Testis (tissue), 3 donors: ENCODE measurements around the gene SLC5A4. TPM values are rescaled to one million over a fixed set of nuclear protein-coding genes. Genes with fewer than 3 reads are reported as not detected.

Experiments
- DNase-seq: peaks from one replicate; pipeline ENCODE4 v3.0.0-alpha.2; 2019
- H3K27ac ChIP-seq, 2 donors: fragments of 200-600 bp; sonication (generic); one replicate each; pipeline ENCODE4 v1.5.1; 2019
- H3K27me3 ChIP-seq: fragments of 200-600 bp; sonication (generic); one replicate; pipeline ENCODE4 v1.5.1; 2019
- H3K36me3 ChIP-seq: fragments of 200-600 bp; sonication (generic); one replicate; pipeline ENCODE4 v1.5.1; 2017; ENCODE audit warnings: low read depth; ENCODE audit errors: missing control alignments
- H3K4me1 ChIP-seq: fragments of 200-600 bp; sonication (generic); one replicate; pipeline ENCODE4 v1.5.1; 2019
- H3K4me3 ChIP-seq, 2 donors: fragments of 200-600 bp; sonication (generic); one replicate each; pipeline ENCODE4 v1.5.1; 2017 to 2019
- H3K9me3 ChIP-seq: fragments of 200-600 bp; sonication (generic); one replicate; pipeline ENCODE4 v1.5.1; 2017
- POLR2A ChIP-seq: fragments of 450-650 bp; IDR thresholded peaks from one replicate; pipeline ENCODE4 v1.6.1; 2017; ENCODE audit warnings: antibody characterized with exemption, mild to moderate bottlenecking, moderate library complexity
- WGBS, 2 donors: methylation state at CpG; one replicate each; pipeline ENCODE4 v1.1.5; 2018; 5-methylcytosine and 5-hydroxymethylcytosine counted together
- intact Hi-C: fragments of 100-400 bp; cut with DNase I; formaldehyde crosslinking; loops from one replicate; pipeline ENCODE4 v1.15.1; 2023; ENCODE audit warnings: low total_unique reads
- polyA plus RNA-seq: library from polyadenylated mRNA; stranded (reverse); fragments of 350-450 nt; fragmentation: Illumina TruSeq; extraction: RNeasy Lipid Tissue Mini Kit (QIAGEN cat#74804); gene quantifications from one replicate; pipeline ENCODE4 v1.2.3, GENCODE V29; 2014; ENCODE audit warnings: low read depth, low replicate concordance; ENCODE audit not compliant: insufficient read depth
- total RNA-seq, 2 donors: library from RNA; depleted of rRNA; stranded (reverse); fragments of >200 nt; gene quantifications; one replicate each; pipeline ENCODE4 v1.2.3, GENCODE V29; 2016
- TF ChIP-seq, protein P1 (sequence below), 3 experiments: fragments of 450-650 bp in 2 of 3; fragments of 200-600 bp in 1 of 3; sonication (generic) in 1 of 3; IDR thresholded peaks; one replicate each; pipeline ENCODE4 v1.5.1; 2016 to 2019; ENCODE audit warnings: antibody characterized with exemption in 3 of 3, mild to moderate bottlenecking in 2 of 3, moderate library complexity in 1 of 3

The SLC5A4 gene
- total and polyA plus RNA-seq, 3 donors from 2014 or later = 0.93 to 1.1 (median 1.0) TPM

DNA sequence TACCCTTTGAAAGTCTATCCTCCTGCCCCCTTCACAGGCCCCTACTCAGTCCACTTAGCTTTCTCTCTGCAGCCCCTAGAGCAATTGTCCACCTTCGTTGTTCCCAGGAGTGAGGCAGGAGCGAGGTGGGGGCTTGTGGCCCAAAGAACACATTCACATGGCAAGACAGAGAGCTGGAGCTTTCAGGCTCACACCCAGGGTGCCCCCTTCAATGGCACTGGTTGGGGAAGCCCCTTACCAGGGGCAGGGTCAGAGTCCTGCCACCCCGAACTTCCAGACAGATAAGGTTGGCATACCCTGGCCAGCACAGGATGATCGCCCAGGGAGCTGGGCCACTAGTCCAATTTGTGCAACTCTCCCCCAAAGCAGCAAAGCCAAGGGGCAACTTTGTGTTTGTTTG lies 6.2 kb upstream of the SLC5A4 start:
- no peak for DNase-seq
- no peaks in the 10 kb centered on the region for H3K36me3 ChIP-seq
- WGBS, 2 donors = 78 to 86% methylated on average over 4 of the region's 4 CpGs
- H3K9me3 ChIP-seq = no peaks in the 10 kb centered on the region
- no peak overlapping the region for H3K4me3 ChIP-seq
- no peak overlapping the region for H3K27ac ChIP-seq
- TF ChIP-seq, protein P1, sequence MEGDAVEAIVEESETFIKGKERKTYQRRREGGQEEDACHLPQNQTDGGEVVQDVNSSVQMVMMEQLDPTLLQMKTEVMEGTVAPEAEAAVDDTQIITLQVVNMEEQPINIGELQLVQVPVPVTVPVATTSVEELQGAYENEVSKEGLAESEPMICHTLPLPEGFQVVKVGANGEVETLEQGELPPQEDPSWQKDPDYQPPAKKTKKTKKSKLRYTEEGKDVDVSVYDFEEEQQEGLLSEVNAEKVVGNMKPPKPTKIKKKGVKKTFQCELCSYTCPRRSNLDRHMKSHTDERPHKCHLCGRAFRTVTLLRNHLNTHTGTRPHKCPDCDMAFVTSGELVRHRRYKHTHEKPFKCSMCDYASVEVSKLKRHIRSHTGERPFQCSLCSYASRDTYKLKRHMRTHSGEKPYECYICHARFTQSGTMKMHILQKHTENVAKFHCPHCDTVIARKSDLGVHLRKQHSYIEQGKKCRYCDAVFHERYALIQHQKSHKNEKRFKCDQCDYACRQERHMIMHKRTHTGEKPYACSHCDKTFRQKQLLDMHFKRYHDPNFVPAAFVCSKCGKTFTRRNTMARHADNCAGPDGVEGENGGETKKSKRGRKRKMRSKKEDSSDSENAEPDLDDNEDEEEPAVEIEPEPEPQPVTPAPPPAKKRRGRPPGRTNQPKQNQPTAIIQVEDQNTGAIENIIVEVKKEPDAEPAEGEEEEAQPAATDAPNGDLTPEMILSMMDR (IDR thresholded peaks at IDR 0.05) = no peak
- no peak for TF ChIP-seq POLR2A
- H3K27me3 ChIP-seq = no peaks in the 10 kb centered on the region
- intact Hi-C loops = no loop called here
- no peaks in the 10 kb centered on the region for H3K4me1 ChIP-seq

DNA sequence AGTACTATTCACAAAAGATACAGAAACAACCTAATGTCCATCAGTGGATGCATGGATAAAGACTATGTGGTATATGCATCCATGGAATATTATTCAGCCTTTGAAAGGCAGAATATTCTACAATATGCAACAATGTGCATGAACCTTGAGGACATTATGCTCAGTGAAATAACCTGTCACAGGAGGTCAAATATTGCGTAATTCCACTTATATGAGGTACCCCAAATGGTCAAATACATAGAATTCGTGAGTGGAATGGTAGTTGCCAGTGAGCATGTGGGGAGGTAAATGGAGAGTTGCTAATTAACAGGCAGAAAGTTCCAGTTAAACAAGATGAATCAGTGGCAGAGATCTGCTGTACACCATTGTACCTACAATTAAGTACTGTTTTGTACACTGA lies 3.6 kb upstream of the SLC5A4 start:
- Histone ChIP-seq H3K27ac (no peak overlapping the region), H3K4me1 (no peaks in the 10 kb centered on the region), H3K4me3 (no peak overlapping the region), H3K9me3 (no peaks in the 10 kb centered on the region), H3K27me3 (no peaks in the 10 kb centered on the region), H3K36me3 (no peaks in the 10 kb centered on the region)
- intact Hi-C loops = no loop called here
- 77 to 94% methylated on average over 2 of the region's 2 CpGs for WGBS, 2 donors
- TF ChIP-seq, protein P1 (IDR thresholded peaks at IDR 0.05) = no peak
- no peak for TF ChIP-seq POLR2A
- DNase-seq = no peak

DNA sequence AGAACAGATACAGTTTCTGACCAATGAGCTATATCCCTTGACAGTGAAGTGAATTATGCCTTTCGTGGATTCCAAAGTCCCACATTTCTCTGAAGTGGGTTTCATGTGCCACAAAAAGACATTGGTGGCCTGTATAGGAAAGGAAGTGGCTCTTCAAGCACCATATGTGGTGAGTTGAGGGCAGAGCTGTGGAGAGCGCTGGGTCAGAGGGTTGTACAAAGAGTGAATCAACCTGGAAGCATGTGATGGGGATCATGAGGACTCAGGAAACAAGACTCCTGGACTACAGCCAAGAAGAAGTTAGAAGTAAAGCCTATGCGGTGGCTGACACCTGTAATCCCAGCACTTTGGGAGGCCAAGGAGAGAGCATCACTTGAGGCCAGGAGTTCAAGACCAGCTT lies 579 bp upstream of the SLC5A4 start:
- DNase-seq = no peak
- H3K27me3 ChIP-seq = no peaks in the 10 kb centered on the region
- H3K36me3 ChIP-seq = no peaks in the 10 kb centered on the region
- intact Hi-C loops = no loop called here
- H3K4me1 ChIP-seq = no peaks in the 10 kb centered on the region
- H3K9me3 ChIP-seq = no peaks in the 10 kb centered on the region
- no peak overlapping the region for H3K27ac ChIP-seq
- WGBS, 2 donors = 85 to 90% methylated on average over 3 of the region's 3 CpGs
- no peak overlapping the region for H3K4me3 ChIP-seq
- TF ChIP-seq, protein P1 (IDR thresholded peaks at IDR 0.05) = no peak
- no peak for TF ChIP-seq POLR2A

DNA sequence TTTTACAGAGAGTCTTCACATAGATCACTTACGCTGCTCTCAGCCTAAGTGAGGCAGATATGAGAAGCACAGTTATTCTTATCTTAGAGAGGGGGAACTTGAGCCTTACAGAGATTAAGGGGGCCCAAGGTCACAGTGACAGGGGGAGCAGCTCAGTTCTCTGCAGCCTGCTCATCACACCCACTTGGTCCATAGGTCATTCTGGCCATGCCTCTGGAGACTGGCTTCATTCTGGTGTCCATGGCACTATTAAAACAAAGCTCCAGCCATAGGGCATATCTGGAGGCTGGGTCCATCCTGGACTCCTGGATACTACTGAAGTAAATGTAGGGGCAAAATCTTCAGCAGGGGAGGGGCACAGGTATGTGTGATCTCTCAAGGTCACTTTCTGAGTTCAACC lies 5.9 kb downstream of the SLC5A4 start:
- TF ChIP-seq, protein P1 (IDR thresholded peaks at IDR 0.05) = no peak
- TF ChIP-seq POLR2A = no peak
- H3K9me3 ChIP-seq = no peaks in the 10 kb centered on the region
- H3K27me3 ChIP-seq = no peaks in the 10 kb centered on the region
- 55 to 56% methylated on average over 1 of the region's 1 CpG for WGBS, 2 donors
- H3K27ac ChIP-seq = no peak overlapping the region
- DNase-seq = no peak
- no peaks in the 10 kb centered on the region for H3K4me1 ChIP-seq
- H3K36me3 ChIP-seq = no peaks in the 10 kb centered on the region
- H3K4me3 ChIP-seq = no peak overlapping the region
- intact Hi-C loops = no loop called here

DNA sequence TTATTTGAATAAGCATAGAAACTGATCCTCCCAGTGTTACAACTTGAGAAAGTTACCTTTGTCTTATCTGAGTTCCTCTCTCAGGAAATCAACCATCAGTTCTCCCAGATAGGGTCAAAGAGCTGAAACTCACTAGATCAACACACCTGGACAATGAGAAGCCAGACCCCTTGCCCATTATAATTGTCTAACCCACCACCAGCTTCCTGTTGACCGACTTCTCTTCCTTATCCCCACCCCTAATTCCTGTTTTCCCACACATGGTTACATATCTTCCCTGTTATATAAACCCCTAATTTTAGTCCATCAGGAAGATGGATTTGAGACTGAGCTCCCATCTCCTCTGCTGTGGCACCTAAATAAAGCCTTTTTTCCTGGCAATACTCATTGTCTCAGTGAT lies 6.9 kb downstream of the SLC5A4 start:
- H3K9me3 ChIP-seq = no peaks in the 10 kb centered on the region
- no peaks in the 10 kb centered on the region for H3K36me3 ChIP-seq
- H3K4me3 ChIP-seq = no peak overlapping the region
- intact Hi-C loops = no loop called here
- no peak for DNase-seq
- WGBS, 2 donors = 60 to 87% methylated on average over 1 of the region's 1 CpG
- H3K4me1 ChIP-seq = no peaks in the 10 kb centered on the region
- TF ChIP-seq, protein P1 (IDR thresholded peaks at IDR 0.05) = no peak
- TF ChIP-seq POLR2A = no peak
- H3K27ac ChIP-seq = no peak overlapping the region
- H3K27me3 ChIP-seq = no peaks in the 10 kb centered on the region
